NCI-H2081 treated with DMSO at 0.1 percent for 48 hours (cell line): ENCODE results near the gene HTRA3.

Source experiments
- DNase-seq: peaks from one replicate; lab custom pipeline; 2025; lab: John Stamatoyannopoulos, UW

HTRA3 gene

GRCh38 chr4:8280876-8281440, 11.4 kb downstream of the HTRA3 start:
- DNase-seq, result no peak

GRCh38 chr4:8281519-8282133, 12.1 kb downstream of the HTRA3 start:
- no peak for DNase-seq

- no peak for DNase-seq
These were observed 12.6 kb downstream of the HTRA3 start for GRCh38 chr4:8282134-8282641.

- no peak for DNase-seq
These were observed 13.2 kb downstream of the HTRA3 start for GRCh38 chr4:8282742-8283141.

- DNase-seq, result no peak
These were observed 13.6 kb downstream of the HTRA3 start for GRCh38 chr4:8283161-8283560.

GRCh38 chr4:8283631-8284121, 14.1 kb downstream of the HTRA3 start:
- no peak for DNase-seq

- DNase-seq, result no peak
These were observed 14.8 kb downstream of the HTRA3 start for GRCh38 chr4:8284391-8284790.

GRCh38 chr4:8285143-8285975, 15.8 kb downstream of the HTRA3 start:
- DNase-seq, result no peak

GRCh38 chr4:8285976-8286718, 16.6 kb downstream of the HTRA3 start:
- DNase-seq, result no peak

- DNase-seq, result no peak
These were observed 17.3 kb downstream of the HTRA3 start for GRCh38 chr4:8286719-8287342.

- no peak for DNase-seq
These were observed 18.1 kb downstream of the HTRA3 start for GRCh38 chr4:8287343-8288280.

- no peak for DNase-seq
These were observed 19.7 kb downstream of the HTRA3 start for GRCh38 chr4:8289151-8289750.

- DNase-seq, result no peak
These were observed 20.6 kb downstream of the HTRA3 start for GRCh38 chr4:8289956-8290700.

GRCh38 chr4:8290701-8290970, 21.1 kb downstream of the HTRA3 start:
- no peak for DNase-seq

GRCh38 chr4:8291036-8291682, 21.6 kb downstream of the HTRA3 start:
- no peak for DNase-seq

- DNase-seq, result no peak
These were observed 22.3 kb downstream of the HTRA3 start for GRCh38 chr4:8291701-8292477.

- no peak for DNase-seq
These were observed 23.0 kb downstream of the HTRA3 start for GRCh38 chr4:8292478-8293107.
